ENCODE measurements around the gene OR2T1.
"Not testable (repeated sequence)": the region's sequence is repeated elsewhere in the genome, so short reads cannot be mapped to it uniquely, and the experiment has no call there.

DNA sequence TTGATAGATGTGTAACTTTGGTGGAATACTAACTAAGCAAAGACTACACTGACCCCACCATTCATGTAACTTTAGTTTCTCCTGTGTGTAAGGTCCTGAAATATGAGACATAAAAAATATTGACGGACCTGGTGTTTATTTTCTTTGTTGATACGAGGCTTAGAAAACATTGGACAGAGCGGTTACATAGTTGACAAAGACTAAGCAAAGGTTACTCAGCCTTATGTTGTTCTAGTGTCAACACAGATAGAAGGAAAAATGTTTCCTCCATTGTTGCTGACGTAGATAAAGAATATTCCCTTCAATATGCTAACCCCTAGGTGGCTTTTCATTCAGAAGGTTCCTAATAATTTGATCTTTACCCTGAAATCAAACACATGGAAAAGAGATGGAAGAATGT lies 52.2 kb downstream of the OR2T1 start:
- not testable (repeated sequence) for TF ChIP-seq CTCF (tag by site-specific recombination; IDR thresholded peaks at IDR 0.05); ZNF76 (tag by site-specific recombination; IDR thresholded peaks at IDR 0.05; ENCODE audit: borderline replicate concordance, low read depth); ZNF416 (tag by site-specific recombination; IDR thresholded peaks at IDR 0.05); SETDB1 (IDR thresholded peaks at IDR 0.05; ENCODE audit: insufficient read length, low read length); ZNF600 (tag by site-specific recombination; IDR thresholded peaks at IDR 0.05); ZNF707 (tag by site-specific recombination; IDR thresholded peaks at IDR 0.05); KLF16 (tag by site-specific recombination; IDR thresholded peaks at IDR 0.05); HOXA7 (CRISPR knock-in tag; IDR thresholded peaks at IDR 0.05; ENCODE audit: borderline replicate concordance); ZNF704 (tag by site-specific recombination; IDR thresholded peaks at IDR 0.05)
- TF ChIP-seq, protein P1, sequence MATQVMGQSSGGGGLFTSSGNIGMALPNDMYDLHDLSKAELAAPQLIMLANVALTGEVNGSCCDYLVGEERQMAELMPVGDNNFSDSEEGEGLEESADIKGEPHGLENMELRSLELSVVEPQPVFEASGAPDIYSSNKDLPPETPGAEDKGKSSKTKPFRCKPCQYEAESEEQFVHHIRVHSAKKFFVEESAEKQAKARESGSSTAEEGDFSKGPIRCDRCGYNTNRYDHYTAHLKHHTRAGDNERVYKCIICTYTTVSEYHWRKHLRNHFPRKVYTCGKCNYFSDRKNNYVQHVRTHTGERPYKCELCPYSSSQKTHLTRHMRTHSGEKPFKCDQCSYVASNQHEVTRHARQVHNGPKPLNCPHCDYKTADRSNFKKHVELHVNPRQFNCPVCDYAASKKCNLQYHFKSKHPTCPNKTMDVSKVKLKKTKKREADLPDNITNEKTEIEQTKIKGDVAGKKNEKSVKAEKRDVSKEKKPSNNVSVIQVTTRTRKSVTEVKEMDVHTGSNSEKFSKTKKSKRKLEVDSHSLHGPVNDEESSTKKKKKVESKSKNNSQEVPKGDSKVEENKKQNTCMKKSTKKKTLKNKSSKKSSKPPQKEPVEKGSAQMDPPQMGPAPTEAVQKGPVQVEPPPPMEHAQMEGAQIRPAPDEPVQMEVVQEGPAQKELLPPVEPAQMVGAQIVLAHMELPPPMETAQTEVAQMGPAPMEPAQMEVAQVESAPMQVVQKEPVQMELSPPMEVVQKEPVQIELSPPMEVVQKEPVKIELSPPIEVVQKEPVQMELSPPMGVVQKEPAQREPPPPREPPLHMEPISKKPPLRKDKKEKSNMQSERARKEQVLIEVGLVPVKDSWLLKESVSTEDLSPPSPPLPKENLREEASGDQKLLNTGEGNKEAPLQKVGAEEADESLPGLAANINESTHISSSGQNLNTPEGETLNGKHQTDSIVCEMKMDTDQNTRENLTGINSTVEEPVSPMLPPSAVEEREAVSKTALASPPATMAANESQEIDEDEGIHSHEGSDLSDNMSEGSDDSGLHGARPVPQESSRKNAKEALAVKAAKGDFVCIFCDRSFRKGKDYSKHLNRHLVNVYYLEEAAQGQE (tag by site-specific recombination; IDR thresholded peaks at IDR 0.05), result not testable (repeated sequence)
- TF ChIP-seq, protein P2, sequence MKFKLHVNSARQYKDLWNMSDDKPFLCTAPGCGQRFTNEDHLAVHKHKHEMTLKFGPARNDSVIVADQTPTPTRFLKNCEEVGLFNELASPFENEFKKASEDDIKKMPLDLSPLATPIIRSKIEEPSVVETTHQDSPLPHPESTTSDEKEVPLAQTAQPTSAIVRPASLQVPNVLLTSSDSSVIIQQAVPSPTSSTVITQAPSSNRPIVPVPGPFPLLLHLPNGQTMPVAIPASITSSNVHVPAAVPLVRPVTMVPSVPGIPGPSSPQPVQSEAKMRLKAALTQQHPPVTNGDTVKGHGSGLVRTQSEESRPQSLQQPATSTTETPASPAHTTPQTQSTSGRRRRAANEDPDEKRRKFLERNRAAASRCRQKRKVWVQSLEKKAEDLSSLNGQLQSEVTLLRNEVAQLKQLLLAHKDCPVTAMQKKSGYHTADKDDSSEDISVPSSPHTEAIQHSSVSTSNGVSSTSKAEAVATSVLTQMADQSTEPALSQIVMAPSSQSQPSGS (tag by site-specific recombination; IDR thresholded peaks at IDR 0.05; ENCODE audit: low read depth), result not testable (repeated sequence)

All from HEK293 (cell line).